Kidney (tissue), 14 donors: ENCODE data around the gene IPPK. TPM values are rescaled to one million over a fixed set of nuclear protein-coding genes. Genes with fewer than 3 reads are reported as not detected.

Experiments
- DNase-seq, 5 donors: peaks; one replicate each; pipeline ENCODE4 v3.0.0-alpha.2; 2013 to 2020
- FAIRE-seq: peaks from 2 replicates; lab custom pipeline; 2012; peaks lifted over from hg19 to GRCh38; lab: Jason Lieb, UNC
- H3K27ac ChIP-seq, 2 donors: one replicate each; pipeline ENCODE4 v1.7.0; 2013; ENCODE audit warnings: low read depth in 2 of 2, low read length in 2 of 2, inconsistent platforms in 1 of 2
- H3K27me3 ChIP-seq: one replicate; pipeline ENCODE4 v1.7.1; 2013; ENCODE audit warnings: low read length, inconsistent platforms; ENCODE audit not compliant: control insufficient read depth, insufficient read depth
- H3K36me3 ChIP-seq, 3 donors: one replicate each; pipeline versions ENCODE4 v1.7.0 to v1.7.1; 2013; ENCODE audit warnings: low read length in 3 of 3, control low read depth in 1 of 3, inconsistent platforms in 1 of 3; ENCODE audit not compliant: insufficient read depth in 3 of 3, control insufficient read depth in 2 of 3
- H3K4me1 ChIP-seq, 3 donors: one replicate each; pipeline versions ENCODE4 v1.7.0 to v1.7.1; 2013; ENCODE audit warnings: low read length in 3 of 3, inconsistent platforms in 1 of 3, low read depth in 1 of 3; ENCODE audit not compliant: control insufficient read depth in 2 of 3, insufficient read depth in 2 of 3
- H3K4me3 ChIP-seq, 3 donors: one replicate each; pipeline versions ENCODE4 v1.7.0 to v1.8.1; 2013; ENCODE audit warnings: low read length in 3 of 3, control low read depth in 1 of 3, inconsistent platforms in 1 of 3
- H3K9ac ChIP-seq, 3 donors: one replicate each; pipeline versions ENCODE4 v1.7.0 to v1.7.1; 2013; ENCODE audit warnings: low read length in 3 of 3, control low read depth in 1 of 3, inconsistent platforms in 1 of 3
- H3K9me3 ChIP-seq, 3 donors: one replicate each; pipeline versions ENCODE4 v1.7.0 to v1.7.1; 2013; ENCODE audit warnings: low read length in 3 of 3, control low read depth in 1 of 3, inconsistent platforms in 1 of 3; ENCODE audit not compliant: control insufficient read depth in 2 of 3, insufficient read depth in 1 of 3
- CTCF ChIP-seq: IDR thresholded peaks from 3 replicates; pipeline ENCODE4 v1.5.1; 2012; ENCODE audit warnings: mild to moderate bottlenecking, moderate library complexity, borderline replicate concordance; ENCODE audit not compliant: insufficient read depth; ENCODE audit errors: extremely low read depth
- intact Hi-C: fragments of 100-400 bp; cut with DNase I; formaldehyde crosslinking; loops from one replicate; pipeline ENCODE4 v1.11.1; 2022
- polyA plus RNA-seq: library from polyadenylated mRNA; stranded (reverse); fragments of 350-450 nt; fragmentation: Illumina TruSeq; extraction: RNeasy Lipid Tissue Mini Kit (QIAGEN cat#74804); gene quantifications from one replicate; pipeline ENCODE4 v1.2.3, GENCODE V29; 2014; ENCODE audit warnings: low read depth, low replicate concordance; ENCODE audit not compliant: insufficient read depth
- total RNA-seq: library from RNA; stranded (reverse); fragmentation: NEBNext Ultra II Directional; extraction: Animal tissue kit (Norgen Biotek cat#: 25700); gene quantifications from one replicate; pipeline ENCODE4 v1.2.1, GENCODE V29; 2021
- donor health status: control.
- donor health status: control.
- donor health status: control.
- donor health status: control.
- donor health status: control.
- donor health status: DM: yes; HTN: yes; CAD: no.
- donor health status: Normal renal cell carcinoma (clear cell type).

The IPPK gene
- total and polyA plus RNA-seq, 2 donors from 2014 or later, result 7.3 to 10.2 TPM

GRCh38 chr9:92648474-92648971 lies 21.4 kb downstream of the IPPK start:
- H3K27me3 ChIP-seq, result no peaks in the 10 kb centered on the region
- H3K4me1 ChIP-seq, result no peaks in the 10 kb centered on the region
- H3K9ac ChIP-seq, result no peak overlapping the region
- intact Hi-C loops, result no loop called here
- DNase-seq (peak in 1 of 5 donors; percentile 29), FAIRE-seq (no peak)
- TF ChIP-seq CTCF, result no peak
- no peak overlapping the region for H3K27ac ChIP-seq
- no peak overlapping the region for H3K4me3 ChIP-seq
- peaks cover 0 to 23% (median 23%) of the 10 kb centered on the region in 3 donors for H3K36me3 ChIP-seq
- peaks cover 0 to 3% (median 0%) of the 10 kb centered on the region in 3 donors for H3K9me3 ChIP-seq

- no peak overlapping the region for H3K9ac ChIP-seq
- no peaks in the 10 kb centered on the region for H3K27me3 ChIP-seq
- no peak for TF ChIP-seq CTCF
- no peak overlapping the region for H3K27ac ChIP-seq
- no peaks in the 10 kb centered on the region for H3K4me1 ChIP-seq
- DNase-seq (peak in 1 of 5 donors; percentile 31), FAIRE-seq (no peak)
- intact Hi-C loops, result no loop called here
- peaks cover 0 to 29% (median 21%) of the 10 kb centered on the region in 3 donors for H3K36me3 ChIP-seq
- H3K9me3 ChIP-seq, result peaks cover 0 to 3% (median 0%) of the 10 kb centered on the region in 3 donors
- no peak overlapping the region for H3K4me3 ChIP-seq
These were observed 22.1 kb downstream of the IPPK start for GRCh38 chr9:92647671-92648473.

- no peak for FAIRE-seq
These were observed 24.9 kb downstream of the IPPK start for GRCh38 chr9:92645041-92645440.

More at GRCh38 chr9:92645041-92645440, 24.9 kb downstream of the IPPK start:
- no peak for TF ChIP-seq CTCF
- H3K4me3 ChIP-seq, result no peak overlapping the region
- no peaks in the 10 kb centered on the region for H3K4me1 ChIP-seq
- DNase-seq, result no peak
- H3K27me3 ChIP-seq, result no peaks in the 10 kb centered on the region
- peaks cover 0 to 3% (median 0%) of the 10 kb centered on the region in 3 donors for H3K9me3 ChIP-seq
- intact Hi-C loops, result no loop called here
- no peak overlapping the region for H3K27ac ChIP-seq
- no peak overlapping the region for H3K9ac ChIP-seq
- peaks cover 0 to 51% (median 31%) of the 10 kb centered on the region in 3 donors for H3K36me3 ChIP-seq
